ENCODE results near the gene WTIP. TPM values are rescaled to one million over a fixed set of nuclear protein-coding genes. Genes with fewer than 3 reads are reported as not detected.
"Not testable (repeated sequence)": the region's sequence is repeated elsewhere in the genome, so short reads cannot be mapped to it uniquely, and the experiment has no call there.

The WTIP gene
- total RNA-seq, 1 donor from 2014 or later = 0.17 TPM

DNA sequence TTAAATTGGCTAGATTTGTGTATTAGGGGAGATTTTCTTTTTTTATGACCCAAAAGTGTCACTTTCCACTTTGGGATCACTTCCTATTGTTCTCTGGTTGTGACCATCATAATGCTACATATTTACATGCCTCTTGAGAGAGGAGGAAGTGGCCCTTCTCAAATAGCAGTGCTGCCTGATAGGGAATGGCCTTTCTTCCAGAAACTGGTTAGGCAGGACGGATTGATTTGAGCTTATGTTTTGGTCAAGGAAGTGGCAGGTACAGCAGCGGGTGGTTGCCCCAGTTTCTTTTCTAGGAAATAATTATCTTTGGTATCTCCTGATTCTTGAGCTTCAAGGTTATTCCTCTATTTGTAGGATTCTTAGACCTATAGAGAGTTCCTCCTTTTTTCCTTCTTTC lies 21.9 kb upstream of the WTIP start:
- H3K4me3 Mint-ChIP-seq (ENCODE audit: unreplicated experiment) = no peak overlapping the region
- H3K27ac Mint-ChIP-seq (ENCODE audit: unreplicated experiment) = no peak overlapping the region
- peaks cover 4% of the 10 kb centered on the region for H3K27me3 Mint-ChIP-seq (ENCODE audit: unreplicated experiment)
- TF ChIP-seq, protein P1, sequence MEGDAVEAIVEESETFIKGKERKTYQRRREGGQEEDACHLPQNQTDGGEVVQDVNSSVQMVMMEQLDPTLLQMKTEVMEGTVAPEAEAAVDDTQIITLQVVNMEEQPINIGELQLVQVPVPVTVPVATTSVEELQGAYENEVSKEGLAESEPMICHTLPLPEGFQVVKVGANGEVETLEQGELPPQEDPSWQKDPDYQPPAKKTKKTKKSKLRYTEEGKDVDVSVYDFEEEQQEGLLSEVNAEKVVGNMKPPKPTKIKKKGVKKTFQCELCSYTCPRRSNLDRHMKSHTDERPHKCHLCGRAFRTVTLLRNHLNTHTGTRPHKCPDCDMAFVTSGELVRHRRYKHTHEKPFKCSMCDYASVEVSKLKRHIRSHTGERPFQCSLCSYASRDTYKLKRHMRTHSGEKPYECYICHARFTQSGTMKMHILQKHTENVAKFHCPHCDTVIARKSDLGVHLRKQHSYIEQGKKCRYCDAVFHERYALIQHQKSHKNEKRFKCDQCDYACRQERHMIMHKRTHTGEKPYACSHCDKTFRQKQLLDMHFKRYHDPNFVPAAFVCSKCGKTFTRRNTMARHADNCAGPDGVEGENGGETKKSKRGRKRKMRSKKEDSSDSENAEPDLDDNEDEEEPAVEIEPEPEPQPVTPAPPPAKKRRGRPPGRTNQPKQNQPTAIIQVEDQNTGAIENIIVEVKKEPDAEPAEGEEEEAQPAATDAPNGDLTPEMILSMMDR (IDR thresholded peaks at IDR 0.05; ENCODE audit: partially characterized antibody, unreplicated experiment) = no peak
- DNase-seq = no peak
- peaks cover 5% of the 10 kb centered on the region for H3K36me3 Mint-ChIP-seq (ENCODE audit: unreplicated experiment)
- no peaks in the 10 kb centered on the region for H3K9me3 Mint-ChIP-seq (ENCODE audit: unreplicated experiment)
- peaks cover 4% of the 10 kb centered on the region for H3K4me1 Mint-ChIP-seq (ENCODE audit: low read depth, unreplicated experiment)

GRCh38 chr19:34461375-34462100 lies 20.0 kb upstream of the WTIP start:
- no peak overlapping the region for H3K27ac Mint-ChIP-seq (ENCODE audit: unreplicated experiment)
- H3K27me3 Mint-ChIP-seq (ENCODE audit: unreplicated experiment) = peaks cover 4% of the 10 kb centered on the region
- peaks cover 5% of the 10 kb centered on the region for H3K36me3 Mint-ChIP-seq (ENCODE audit: unreplicated experiment)
- no peak overlapping the region for H3K4me3 Mint-ChIP-seq (ENCODE audit: unreplicated experiment)
- H3K9me3 Mint-ChIP-seq (ENCODE audit: unreplicated experiment) = no peaks in the 10 kb centered on the region
- H3K4me1 Mint-ChIP-seq (ENCODE audit: low read depth, unreplicated experiment) = peaks cover 4% of the 10 kb centered on the region
- no peak for DNase-seq
- TF ChIP-seq, protein P1 (IDR thresholded peaks at IDR 0.05; ENCODE audit: partially characterized antibody, unreplicated experiment) = no peak

GRCh38 chr19:34464785-34465184 lies 16.8 kb upstream of the WTIP start:
- H3K36me3 Mint-ChIP-seq (ENCODE audit: unreplicated experiment); H3K27ac Mint-ChIP-seq (ENCODE audit: unreplicated experiment); H3K4me1 Mint-ChIP-seq (ENCODE audit: low read depth, unreplicated experiment); H3K9me3 Mint-ChIP-seq (ENCODE audit: unreplicated experiment); DNase-seq; H3K4me3 Mint-ChIP-seq (ENCODE audit: unreplicated experiment); H3K27me3 Mint-ChIP-seq (ENCODE audit: unreplicated experiment): not testable (repeated sequence)

DNA sequence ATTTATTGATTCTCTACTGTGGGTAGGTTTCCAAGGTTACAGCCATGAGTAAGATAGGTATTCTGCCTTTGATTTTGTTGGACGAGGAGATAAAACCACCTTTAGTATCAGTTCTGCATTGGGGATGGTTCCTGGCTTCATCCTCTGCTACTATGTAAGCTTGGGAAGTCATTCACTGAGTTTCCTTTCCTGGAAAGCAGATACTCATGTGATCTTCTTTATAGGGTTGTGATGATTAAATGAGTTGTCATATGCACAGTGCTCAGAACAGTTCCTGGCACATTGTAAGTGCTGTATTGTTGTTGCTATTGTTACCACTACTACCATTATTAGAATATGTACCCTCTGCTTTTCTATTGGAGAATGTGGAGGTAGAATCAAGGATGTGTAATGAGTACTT lies 13.1 kb upstream of the WTIP start:
- Mint-ChIP-seq H3K27me3 (ENCODE audit: unreplicated experiment) (no peaks in the 10 kb centered on the region), H3K9me3 (ENCODE audit: unreplicated experiment) (no peaks in the 10 kb centered on the region), H3K36me3 (ENCODE audit: unreplicated experiment) (no peaks in the 10 kb centered on the region), H3K4me3 (ENCODE audit: unreplicated experiment) (no peak overlapping the region), H3K4me1 (ENCODE audit: low read depth, unreplicated experiment) (no peaks in the 10 kb centered on the region), H3K27ac (ENCODE audit: unreplicated experiment) (no peak overlapping the region)
- TF ChIP-seq, protein P1 (IDR thresholded peaks at IDR 0.05; ENCODE audit: partially characterized antibody, unreplicated experiment) = no peak
- DNase-seq = no peak

GRCh38 chr19:34469026-34469425 lies 12.5 kb upstream of the WTIP start:
- H3K36me3 Mint-ChIP-seq (ENCODE audit: unreplicated experiment); DNase-seq: not testable (repeated sequence)

DNA sequence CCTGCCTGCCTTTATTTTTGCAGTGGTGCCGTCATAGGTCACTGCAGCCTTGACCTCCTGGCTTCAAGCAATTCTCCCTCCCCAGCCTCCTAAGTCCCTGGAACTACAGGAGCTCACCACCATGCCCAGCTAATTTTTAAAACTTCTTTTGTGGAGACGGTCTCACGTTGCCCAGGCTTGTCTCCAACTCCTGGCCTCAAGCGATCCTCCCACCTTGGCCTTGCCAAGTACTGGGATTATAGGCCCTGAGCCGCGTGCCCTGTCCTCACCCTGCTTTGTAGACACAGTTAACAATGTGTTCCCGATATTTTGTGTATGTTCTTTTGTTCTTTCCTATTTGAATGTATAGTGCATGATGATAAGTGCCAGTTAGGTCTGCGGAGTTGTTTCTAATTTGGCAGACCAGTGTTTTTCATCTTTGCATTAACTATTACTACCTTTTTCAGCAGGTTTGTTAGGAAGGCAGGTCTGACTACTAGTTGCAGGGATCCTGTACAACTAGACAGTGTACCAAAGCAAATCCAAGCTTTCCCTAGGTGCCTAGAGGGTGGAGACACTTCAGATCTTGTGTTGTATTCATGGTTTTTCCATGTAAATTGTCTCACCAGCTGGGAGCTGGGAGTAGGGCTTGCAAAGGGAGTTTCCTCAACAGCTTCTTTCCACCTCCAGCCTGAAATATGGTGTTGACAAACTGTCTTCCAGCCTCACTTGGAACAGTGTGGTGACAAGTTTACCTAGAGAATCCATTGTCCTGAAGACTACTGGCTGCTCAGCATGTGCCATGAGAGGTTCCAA lies 9.5 kb upstream of the WTIP start:
- H3K9me3 Mint-ChIP-seq (ENCODE audit: unreplicated experiment) = no peaks in the 10 kb centered on the region
- no peak overlapping the region for H3K4me3 Mint-ChIP-seq (ENCODE audit: unreplicated experiment)
- H3K36me3 Mint-ChIP-seq (ENCODE audit: unreplicated experiment) = no peaks in the 10 kb centered on the region
- no peak overlapping the region for H3K27ac Mint-ChIP-seq (ENCODE audit: unreplicated experiment)
- TF ChIP-seq, protein P1 (IDR thresholded peaks at IDR 0.05; ENCODE audit: partially characterized antibody, unreplicated experiment) = no peak
- H3K4me1 Mint-ChIP-seq (ENCODE audit: low read depth, unreplicated experiment) = no peaks in the 10 kb centered on the region
- peaks cover 3% of the 10 kb centered on the region for H3K27me3 Mint-ChIP-seq (ENCODE audit: unreplicated experiment)
- no peak for DNase-seq

More at GRCh38 chr19:34469026-34469425, 12.5 kb upstream of the WTIP start:
- H3K4me3 Mint-ChIP-seq (ENCODE audit: unreplicated experiment); H3K27ac Mint-ChIP-seq (ENCODE audit: unreplicated experiment); H3K27me3 Mint-ChIP-seq (ENCODE audit: unreplicated experiment); H3K9me3 Mint-ChIP-seq (ENCODE audit: unreplicated experiment); H3K4me1 Mint-ChIP-seq (ENCODE audit: low read depth, unreplicated experiment): not testable (repeated sequence)

All from glutamatergic neuron (in vitro differentiated cells).